HepG2 (cell line): ENCODE data around the gene FAM162A. TPM values are rescaled to one million over a fixed set of nuclear protein-coding genes. Genes with fewer than 3 reads are reported as not detected.

Source experiments
- polyA plus RNA-seq, 8 experiments: library from polyadenylated mRNA; depleted of rRNA in 3 of 8; stranded (reverse) in 7 of 8; unstranded in 1 of 8; fragments of >200 nt; fragmentation: Illumina TruSeq in 4 of 8; extraction: Trizol in 4 of 8; gene quantifications; 2 replicates each; pipeline versions ENCODE4 v1.2.1 to v1.2.3, GENCODE V29; 2011 to 2016; ENCODE audit warnings: low read depth in 4 of 8, missing spikeins in 1 of 8, mixed read lengths in 1 of 8; ENCODE audit not compliant: insufficient read depth in 1 of 8
- small RNA-seq, 3 experiments: library from RNA; depleted of rRNA; stranded (forward); fragments of <200 nt; gene quantifications; one replicate each; pipeline ENCODE3, GENCODE V24; 2012; ENCODE audit warnings: low read depth in 2 of 3, low replicate concordance in 1 of 3; ENCODE audit not compliant: insufficient read length in 3 of 3, insufficient read depth in 2 of 3
- total RNA-seq, 5 experiments: library from RNA; depleted of rRNA; stranded (reverse); fragments of >200 nt; fragmentation: Illumina TruSeq; extraction: Trizol; gene quantifications; 2 replicates each; pipeline ENCODE4 v1.2.3, GENCODE V29; 2016; ENCODE audit warnings: low read depth in 1 of 5

The FAM162A gene
- total and polyA plus RNA-seq, 2 of the 13 experiments (the other 11 are each of a cell fraction or from before 2014, with no cell fraction given): 115 to 155 TPM

Small RNA genes lying within 50 kb of the gene (small RNA-seq; reads per million reads assigned to genes)
- gene AC083798.1: 0 reads per million in 3 experiments

Other genes with a start within 250 kb of the FAM162A start
- not detected in 2 replicates for gene CASR, start 200.5 kb upstream of the FAM162A start, total RNA-seq (2016; rRNA removed; fragmentation: Illumina TruSeq; extraction: Trizol)
- gene CASR, start 200.5 kb upstream of the FAM162A start, polyA plus RNA-seq (2011; rRNA removed): not detected in 2 replicates
- 11.0 and 13.9 TPM in 2 replicates for gene CSTA, start 58.9 kb upstream of the FAM162A start, total RNA-seq (2016; rRNA removed; fragmentation: Illumina TruSeq; extraction: Trizol)
- gene CSTA, start 58.9 kb upstream of the FAM162A start, polyA plus RNA-seq (2011; rRNA removed): 3.9 and 4.9 TPM in 2 replicates
- 152 and 233 TPM in 2 replicates for gene MIX23, start 951 bp upstream of the FAM162A start, total RNA-seq (2016; rRNA removed; fragmentation: Illumina TruSeq; extraction: Trizol)
- 16.2 and 20.0 TPM in 2 replicates for gene MIX23, start 951 bp upstream of the FAM162A start, polyA plus RNA-seq (2011; rRNA removed)
- 3.6 and 4.5 TPM in 2 replicates for gene WDR5B, start 31.9 kb downstream of the FAM162A start, total RNA-seq (2016; rRNA removed; fragmentation: Illumina TruSeq; extraction: Trizol)
- gene WDR5B, start 31.9 kb downstream of the FAM162A start, polyA plus RNA-seq (2011; rRNA removed): 2.2 and 2.5 TPM in 2 replicates
- 30.0 and 49.7 TPM in 2 replicates for gene KPNA1, start 130.8 kb downstream of the FAM162A start, total RNA-seq (2016; rRNA removed; fragmentation: Illumina TruSeq; extraction: Trizol)
- gene KPNA1, start 130.8 kb downstream of the FAM162A start, polyA plus RNA-seq (2011; rRNA removed): 14.7 and 15.4 TPM in 2 replicates
- 10.6 and 12.5 TPM in 2 replicates for gene PARP9, start 180.1 kb downstream of the FAM162A start, total RNA-seq (2016; rRNA removed; fragmentation: Illumina TruSeq; extraction: Trizol)
- 6.5 and 7.0 TPM in 2 replicates for gene PARP9, start 180.1 kb downstream of the FAM162A start, polyA plus RNA-seq (2011; rRNA removed)
- gene DTX3L, start 180.2 kb downstream of the FAM162A start, total RNA-seq (2016; rRNA removed; fragmentation: Illumina TruSeq; extraction: Trizol): 10.9 and 19.2 TPM in 2 replicates
- gene DTX3L, start 180.2 kb downstream of the FAM162A start, polyA plus RNA-seq (2011; rRNA removed): 2.5 and 3.2 TPM in 2 replicates
- gene PARP15, start 193.5 kb downstream of the FAM162A start, total RNA-seq (2016; rRNA removed; fragmentation: Illumina TruSeq; extraction: Trizol): 0.02 TPM in 1 of 2 replicates, not detected in the other
- not detected in 2 replicates for gene PARP15, start 193.5 kb downstream of the FAM162A start, polyA plus RNA-seq (2011; rRNA removed)